Mesothelial cell of epicardium (in vitro differentiated cells): Measurements from ENCODE around the gene CCNY. TPM values are rescaled to one million over a fixed set of nuclear protein-coding genes. Genes with fewer than 3 reads are reported as not detected.

Experiments
- DNase-seq, 2 experiments: peaks; one replicate each; pipeline ENCODE4 v3.0.0; 2021; ENCODE audit warnings: low spot score in 2 of 2; ENCODE audit not compliant: unreplicated experiment in 2 of 2
- H3K27ac Mint-ChIP-seq: 2 replicates; pipeline ENCODE4 v1.8.0; 2021; ENCODE audit warnings: mixed read lengths
- H3K27me3 Mint-ChIP-seq: 2 replicates; pipeline ENCODE4 v1.8.0; 2021; ENCODE audit warnings: low read depth, mixed read lengths
- H3K36me3 Mint-ChIP-seq: 2 replicates; pipeline ENCODE4 v1.8.0; 2021; ENCODE audit warnings: mixed read lengths
- H3K4me1 Mint-ChIP-seq: 2 replicates; pipeline ENCODE4 v1.8.0; 2021; ENCODE audit warnings: mixed read lengths
- H3K4me3 Mint-ChIP-seq: 2 replicates; pipeline ENCODE4 v1.8.0; 2021; ENCODE audit warnings: mild to moderate bottlenecking, moderate library complexity, mixed read lengths
- H3K9me3 Mint-ChIP-seq: 2 replicates; pipeline ENCODE4 v1.8.0; 2021; ENCODE audit warnings: mixed read lengths
- CTCF ChIP-seq: fragments of 200-600 bp; sonication (generic); IDR thresholded peaks from one replicate; pipeline ENCODE4 v1.5.0; 2021; ENCODE audit warnings: antibody characterized with exemption; ENCODE audit not compliant: unreplicated experiment
- total RNA-seq: library from RNA; stranded (reverse); gene quantifications from 3 replicates; pipeline ENCODE4 v1.2.1, GENCODE V29; 2021

The CCNY gene
- total RNA-seq, 1 donor from 2014 or later = 75.4 TPM

- Mint-ChIP-seq H3K27ac (no peak overlapping the region), H3K4me1 (peaks cover 14% of the 10 kb centered on the region), H3K4me3 (no peak overlapping the region), H3K27me3 (no peaks in the 10 kb centered on the region), H3K9me3 (peaks cover 3% of the 10 kb centered on the region), H3K36me3 (peaks cover 2% of the 10 kb centered on the region)
- no peak for DNase-seq
- no peak for TF ChIP-seq CTCF
Measured at GRCh38 chr10:35470248-35470924, 134.1 kb downstream of the CCNY start.

- H3K9me3 Mint-ChIP-seq = peaks cover 3% of the 10 kb centered on the region
- H3K27me3 Mint-ChIP-seq = no peaks in the 10 kb centered on the region
- H3K4me3 Mint-ChIP-seq = no peak overlapping the region
- no peak for DNase-seq
- no peak for TF ChIP-seq CTCF
- peaks cover 14% of the 10 kb centered on the region for H3K4me1 Mint-ChIP-seq
- peaks cover 2% of the 10 kb centered on the region for H3K36me3 Mint-ChIP-seq
- H3K27ac Mint-ChIP-seq = no peak overlapping the region
Measured at GRCh38 chr10:35470925-35471315, 134.6 kb downstream of the CCNY start.

GRCh38 chr10:35471435-35471834 lies 135.1 kb downstream of the CCNY start:
- no peaks in the 10 kb centered on the region for H3K27me3 Mint-ChIP-seq
- H3K27ac Mint-ChIP-seq = no peak overlapping the region
- no peak for TF ChIP-seq CTCF
- peaks cover 6% of the 10 kb centered on the region for H3K36me3 Mint-ChIP-seq
- no peak for DNase-seq
- peaks cover 14% of the 10 kb centered on the region for H3K4me1 Mint-ChIP-seq
- H3K9me3 Mint-ChIP-seq = peaks cover 3% of the 10 kb centered on the region
- H3K4me3 Mint-ChIP-seq = no peak overlapping the region

GRCh38 chr10:35480142-35480541 lies 143.8 kb downstream of the CCNY start:
- Mint-ChIP-seq H3K36me3 (peaks cover 10% of the 10 kb centered on the region), H3K27ac (no peak overlapping the region), H3K4me3 (no peak overlapping the region), H3K27me3 (no peaks in the 10 kb centered on the region), H3K9me3 (no peaks in the 10 kb centered on the region), H3K4me1 (no peaks in the 10 kb centered on the region)
- no peak for DNase-seq
- no peak for TF ChIP-seq CTCF

GRCh38 chr10:35481413-35481812 lies 145.1 kb downstream of the CCNY start:
- H3K9me3 Mint-ChIP-seq = no peaks in the 10 kb centered on the region
- no peak for TF ChIP-seq CTCF
- no peaks in the 10 kb centered on the region for H3K4me1 Mint-ChIP-seq
- DNase-seq = no peak
- H3K27ac Mint-ChIP-seq = no peak overlapping the region
- no peak overlapping the region for H3K4me3 Mint-ChIP-seq
- no peaks in the 10 kb centered on the region for H3K27me3 Mint-ChIP-seq
- H3K36me3 Mint-ChIP-seq = peaks cover 14% of the 10 kb centered on the region
